ENCODE results near the gene ACTL8. TPM values are rescaled to one million over a fixed set of nuclear protein-coding genes. Genes with fewer than 3 reads are reported as not detected.

Gene ACTL8
- total RNA-seq, 1 donor: not detected

DNA sequence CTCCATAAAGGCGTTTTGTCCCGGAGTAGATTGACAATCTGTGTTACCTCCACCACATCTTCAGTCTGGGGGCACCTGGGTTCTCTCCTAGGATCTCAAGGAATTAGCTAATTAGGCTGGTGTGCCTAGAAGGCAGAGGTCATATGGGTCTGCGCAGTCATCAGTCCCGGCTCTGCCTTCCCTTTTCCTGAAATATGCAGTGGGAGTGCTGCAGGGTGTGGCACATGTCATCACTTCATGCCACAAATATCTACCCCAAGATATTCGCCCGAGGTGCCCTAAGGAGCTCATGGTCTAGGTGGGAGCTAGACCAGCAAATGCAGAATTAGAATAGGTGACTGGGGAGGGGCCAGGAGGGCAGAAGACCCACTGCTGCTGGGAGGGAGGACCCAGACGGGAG, 42.9 kb downstream of the ACTL8 start:
- Histone ChIP-seq H3K4me3 (ENCODE audit: low read length) (no peak overlapping the region), H3K9me3 (ENCODE audit: low read depth, low read length) (no peaks in the 10 kb centered on the region), H3K4me1 (ENCODE audit: insufficient read depth, low read length) (no peaks in the 10 kb centered on the region), H3K27me3 (ENCODE audit: insufficient read depth, low read length) (no peaks in the 10 kb centered on the region)

- Histone ChIP-seq H3K9me3 (ENCODE audit: low read depth, low read length) (no peaks in the 10 kb centered on the region), H3K4me1 (ENCODE audit: insufficient read depth, low read length) (no peaks in the 10 kb centered on the region), H3K27me3 (ENCODE audit: insufficient read depth, low read length) (no peaks in the 10 kb centered on the region), H3K4me3 (ENCODE audit: low read length) (no peak overlapping the region)
Observed at GRCh38 chr1:17798799-17799382, 43.8 kb downstream of the ACTL8 start.

DNA sequence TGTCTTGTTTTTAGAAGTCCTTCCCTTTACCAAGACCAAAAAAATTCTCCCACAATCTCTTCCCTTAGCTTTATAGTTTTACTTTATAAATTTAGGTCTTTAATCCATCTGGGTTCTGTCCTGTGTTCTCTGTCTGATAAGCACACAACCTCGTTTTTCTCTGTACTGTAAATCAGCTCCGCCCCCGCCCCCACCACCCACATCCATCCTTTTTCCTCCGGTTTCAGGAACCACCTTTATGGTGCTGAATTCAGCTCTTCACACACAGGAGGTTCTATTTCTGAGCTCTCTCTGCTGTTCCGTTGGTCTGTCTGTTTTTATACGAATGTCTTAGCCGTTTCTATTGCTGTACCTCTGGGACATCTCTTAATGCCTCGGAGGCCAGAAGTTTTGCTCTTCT, 44.5 kb downstream of the ACTL8 start:
- Histone ChIP-seq H3K9me3 (ENCODE audit: low read depth, low read length) (no peaks in the 10 kb centered on the region), H3K27me3 (ENCODE audit: insufficient read depth, low read length) (no peaks in the 10 kb centered on the region), H3K4me1 (ENCODE audit: insufficient read depth, low read length) (no peaks in the 10 kb centered on the region), H3K4me3 (ENCODE audit: low read length) (no peak overlapping the region)

- Histone ChIP-seq H3K4me3 (ENCODE audit: low read length) (no peak overlapping the region), H3K9me3 (ENCODE audit: low read depth, low read length) (no peaks in the 10 kb centered on the region), H3K4me1 (ENCODE audit: insufficient read depth, low read length) (no peaks in the 10 kb centered on the region), H3K27me3 (ENCODE audit: insufficient read depth, low read length) (no peaks in the 10 kb centered on the region)
Observed at GRCh38 chr1:17802164-17802563, 47.0 kb downstream of the ACTL8 start.

GRCh38 chr1:17802945-17803344, 47.8 kb downstream of the ACTL8 start:
- H3K9me3 ChIP-seq (ENCODE audit: low read depth, low read length): no peaks in the 10 kb centered on the region
- H3K27me3 ChIP-seq (ENCODE audit: insufficient read depth, low read length): no peaks in the 10 kb centered on the region

GRCh38 chr1:17805869-17806684, 50.9 kb downstream of the ACTL8 start:
- no peak overlapping the region for H3K4me3 ChIP-seq (ENCODE audit: low read length)
- no peaks in the 10 kb centered on the region for H3K27me3 ChIP-seq (ENCODE audit: insufficient read depth, low read length)

More at GRCh38 chr1:17802945-17803344, 47.8 kb downstream of the ACTL8 start:
- Histone ChIP-seq H3K4me3 (ENCODE audit: low read length) (no peak overlapping the region), H3K4me1 (ENCODE audit: insufficient read depth, low read length) (no peaks in the 10 kb centered on the region)

DNA sequence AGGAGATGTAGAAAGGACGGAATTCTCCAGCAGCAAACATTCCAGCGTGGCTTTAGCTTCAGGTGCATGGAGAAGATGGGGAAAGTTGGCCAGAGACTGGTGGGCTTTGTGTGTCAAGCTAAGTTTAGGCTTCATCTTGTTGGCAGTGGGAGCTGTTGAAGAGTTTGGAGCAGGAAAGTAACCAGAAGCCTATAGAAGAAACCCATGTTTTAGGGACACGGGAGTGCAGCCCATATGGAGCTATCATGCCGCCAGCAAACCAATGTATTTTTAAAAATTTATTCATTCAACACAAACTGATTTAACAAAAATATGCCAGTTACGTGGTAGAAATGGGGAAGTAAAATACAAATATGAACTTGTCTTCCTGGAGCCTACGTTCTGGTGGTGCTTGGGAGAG, 53.7 kb downstream of the ACTL8 start:
- H3K27me3 ChIP-seq (ENCODE audit: insufficient read depth, low read length): no peaks in the 10 kb centered on the region
- H3K4me3 ChIP-seq (ENCODE audit: low read length): no peak overlapping the region
- H3K4me1 ChIP-seq (ENCODE audit: insufficient read depth, low read length): no peaks in the 10 kb centered on the region
- H3K9me3 ChIP-seq (ENCODE audit: low read depth, low read length): no peaks in the 10 kb centered on the region

More at GRCh38 chr1:17805869-17806684, 50.9 kb downstream of the ACTL8 start:
- no peaks in the 10 kb centered on the region for H3K9me3 ChIP-seq (ENCODE audit: low read depth, low read length)
- no peaks in the 10 kb centered on the region for H3K4me1 ChIP-seq (ENCODE audit: insufficient read depth, low read length)

DNA sequence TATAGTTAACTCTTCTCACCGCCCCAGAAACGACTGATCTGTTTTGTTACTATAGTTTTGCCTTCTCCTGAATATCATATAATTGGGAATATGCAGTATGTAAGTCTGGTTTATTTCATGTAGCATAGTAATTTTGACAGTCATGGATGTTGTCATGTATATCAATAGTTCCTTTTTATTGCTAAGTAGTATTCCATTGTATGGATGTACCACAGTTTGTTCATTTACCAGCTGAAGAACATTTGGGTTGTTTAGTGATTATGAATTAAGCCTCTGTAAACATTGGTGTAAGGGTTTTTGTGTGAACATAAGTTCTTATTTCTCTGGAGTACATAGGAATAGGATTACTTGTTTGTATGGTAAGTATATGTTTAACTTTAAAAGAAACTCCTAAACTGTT, 55.5 kb downstream of the ACTL8 start:
- H3K4me1 ChIP-seq (ENCODE audit: insufficient read depth, low read length): no peaks in the 10 kb centered on the region
- H3K4me3 ChIP-seq (ENCODE audit: low read length): no peak overlapping the region
- no peaks in the 10 kb centered on the region for H3K9me3 ChIP-seq (ENCODE audit: low read depth, low read length)
- no peaks in the 10 kb centered on the region for H3K27me3 ChIP-seq (ENCODE audit: insufficient read depth, low read length)

GRCh38 chr1:17816511-17816910, 61.4 kb downstream of the ACTL8 start:
- Histone ChIP-seq H3K9me3 (ENCODE audit: low read depth, low read length) (no peaks in the 10 kb centered on the region), H3K4me1 (ENCODE audit: insufficient read depth, low read length) (no peaks in the 10 kb centered on the region), H3K27me3 (ENCODE audit: insufficient read depth, low read length) (no peaks in the 10 kb centered on the region), H3K4me3 (ENCODE audit: low read length) (no peak overlapping the region)

DNA sequence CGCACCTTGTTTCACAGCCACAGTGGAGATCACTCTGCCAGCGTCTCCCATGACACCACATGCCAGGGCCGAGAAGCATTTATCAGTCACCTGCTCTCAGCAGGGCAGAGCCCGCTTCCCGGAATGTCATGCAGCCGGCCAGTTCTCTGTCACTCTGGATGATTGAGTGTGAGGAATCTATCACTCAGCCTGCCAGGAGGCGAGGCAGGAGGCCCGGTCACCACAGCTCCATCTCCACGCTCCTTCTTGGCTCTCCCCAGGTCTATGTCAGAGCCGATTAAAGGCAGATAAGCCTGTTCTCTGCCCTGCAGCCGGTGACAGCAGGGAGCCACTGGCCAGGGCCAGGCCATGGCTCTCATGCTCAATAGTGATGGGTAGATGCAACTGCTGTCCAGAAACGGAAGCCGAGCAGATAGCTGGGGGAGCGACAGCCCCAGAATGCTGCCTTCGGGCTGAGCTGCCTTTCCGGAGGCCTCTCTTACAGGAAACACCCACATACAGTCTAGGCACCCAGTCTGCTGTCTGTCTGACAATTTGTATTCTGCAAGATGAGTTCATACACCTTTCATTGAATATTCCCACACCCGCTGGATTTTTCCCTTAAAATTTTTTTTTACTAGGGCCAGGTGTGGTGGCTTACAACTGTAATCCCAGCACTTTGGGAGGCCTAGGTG, 64.1 kb downstream of the ACTL8 start:
- Histone ChIP-seq H3K4me1 (ENCODE audit: insufficient read depth, low read length) (no peaks in the 10 kb centered on the region), H3K27me3 (ENCODE audit: insufficient read depth, low read length) (no peaks in the 10 kb centered on the region)

DNA sequence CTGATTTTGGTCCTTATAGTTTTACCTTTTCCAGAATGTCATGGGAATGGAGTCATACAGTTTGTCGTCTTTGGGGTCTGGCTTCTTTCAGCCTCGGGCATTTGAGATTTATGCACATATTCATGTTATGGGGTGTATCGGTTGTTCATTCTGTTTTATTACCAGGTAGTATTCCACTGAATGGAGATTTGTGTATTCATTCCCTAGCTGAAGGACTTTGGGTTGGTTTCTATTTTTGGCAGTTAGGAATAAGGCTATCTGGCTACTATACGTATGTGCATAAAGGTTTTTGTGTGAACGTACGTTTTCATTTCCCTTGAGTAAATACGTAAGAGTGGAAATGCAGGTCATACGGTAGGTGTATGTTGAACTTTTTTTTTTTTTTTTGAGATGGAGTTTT, 65.1 kb downstream of the ACTL8 start:
- H3K4me3 ChIP-seq (ENCODE audit: low read length): no peak overlapping the region
- H3K9me3 ChIP-seq (ENCODE audit: low read depth, low read length): no peaks in the 10 kb centered on the region
- no peaks in the 10 kb centered on the region for H3K4me1 ChIP-seq (ENCODE audit: insufficient read depth, low read length)
- H3K27me3 ChIP-seq (ENCODE audit: insufficient read depth, low read length): no peaks in the 10 kb centered on the region

More for the DNA sequence above, 64.1 kb downstream of the ACTL8 start:
- Histone ChIP-seq H3K4me3 (ENCODE audit: low read length) (no peak overlapping the region), H3K9me3 (ENCODE audit: low read depth, low read length) (no peaks in the 10 kb centered on the region)

DNA sequence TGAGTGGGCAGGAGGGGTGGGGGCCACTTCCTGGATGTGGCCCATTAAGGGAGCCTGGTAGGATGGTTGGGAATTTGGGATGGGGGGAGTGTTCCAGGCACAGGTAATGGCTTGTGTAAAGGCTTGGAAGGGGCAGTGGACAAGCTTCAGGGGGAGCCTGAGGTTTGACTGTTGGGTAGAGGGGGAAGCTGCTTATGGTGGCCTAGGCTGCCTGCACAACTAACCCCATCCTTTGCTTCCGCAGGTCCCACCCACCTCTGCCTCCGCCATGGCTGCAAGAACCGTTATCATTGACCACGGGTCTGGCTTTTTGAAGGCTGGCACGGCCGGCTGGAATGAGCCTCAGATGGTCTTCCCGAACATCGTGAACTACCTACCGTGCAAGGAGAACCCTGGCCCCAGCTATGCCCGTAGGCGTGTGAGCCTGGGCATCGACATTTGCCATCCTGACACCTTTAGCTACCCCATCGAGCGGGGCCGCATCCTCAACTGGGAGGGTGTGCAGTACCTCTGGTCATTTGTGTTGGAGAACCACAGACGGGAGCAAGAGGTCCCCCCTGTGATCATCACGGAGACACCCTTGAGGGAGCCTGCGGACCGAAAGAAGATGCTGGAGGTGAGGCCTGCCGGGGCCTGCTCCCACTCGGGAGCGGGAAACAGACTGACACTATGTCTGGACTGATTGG, 67.8 kb downstream of the ACTL8 start:
- no peaks in the 10 kb centered on the region for H3K9me3 ChIP-seq (ENCODE audit: low read depth, low read length)
- H3K4me1 ChIP-seq (ENCODE audit: insufficient read depth, low read length): no peaks in the 10 kb centered on the region
- no peaks in the 10 kb centered on the region for H3K27me3 ChIP-seq (ENCODE audit: insufficient read depth, low read length)
- no peak overlapping the region for H3K4me3 ChIP-seq (ENCODE audit: low read length)

- no peaks in the 10 kb centered on the region for H3K9me3 ChIP-seq (ENCODE audit: low read depth, low read length)
- H3K27me3 ChIP-seq (ENCODE audit: insufficient read depth, low read length): no peaks in the 10 kb centered on the region
- no peak overlapping the region for H3K4me3 ChIP-seq (ENCODE audit: low read length)
- H3K4me1 ChIP-seq (ENCODE audit: insufficient read depth, low read length): no peaks in the 10 kb centered on the region
Observed at GRCh38 chr1:17825273-17826164, 70.4 kb downstream of the ACTL8 start.

GRCh38 chr1:17826165-17826488, 71.0 kb downstream of the ACTL8 start:
- Histone ChIP-seq H3K4me3 (ENCODE audit: low read length) (no peak overlapping the region), H3K9me3 (ENCODE audit: low read depth, low read length) (no peaks in the 10 kb centered on the region), H3K27me3 (ENCODE audit: insufficient read depth, low read length) (no peaks in the 10 kb centered on the region), H3K4me1 (ENCODE audit: insufficient read depth, low read length) (no peaks in the 10 kb centered on the region)

Measured in mononuclear cell (primary cell).